Smooth muscle cell (in vitro differentiated cells): ENCODE measurements around the gene TSHZ2. TPM values are rescaled to one million over a fixed set of nuclear protein-coding genes. Genes with fewer than 3 reads are reported as not detected.
A peak's percentile ranks its signal among the peaks of the same experiment; 100 is the strongest.

Experiments
- DNase-seq: peaks from one replicate; lab custom pipeline; 2025; ENCODE audit not compliant: unreplicated experiment; lab: John Stamatoyannopoulos, UW
- H2AFZ ChIP-seq: fragments of 200-600 bp; sonication (generic); 2 replicates; pipeline ENCODE4 v1.6.0; 2016; ENCODE audit warnings: antibody characterized with exemption, low read depth, mild to moderate bottlenecking
- H3F3A ChIP-seq: fragments of 200-600 bp; sonication (generic); 2 replicates; pipeline ENCODE4 v1.6.0; 2017; ENCODE audit warnings: antibody characterized with exemption, low read depth
- H3K27ac ChIP-seq: fragments of 200-600 bp; sonication (generic); 2 replicates; pipeline ENCODE4 v1.5.1; 2016; ENCODE audit warnings: low read depth, mild to moderate bottlenecking
- H3K27me3 ChIP-seq: fragments of 200-600 bp; sonication (generic); 2 replicates; pipeline ENCODE4 v1.6.1; 2016; ENCODE audit warnings: low read depth, mild to moderate bottlenecking
- H3K36me3 ChIP-seq: fragments of 200-600 bp; sonication (generic); 2 replicates; pipeline ENCODE4 v1.5.1; 2016; ENCODE audit warnings: low read depth
- H3K4me1 ChIP-seq: fragments of 200-600 bp; sonication (generic); 2 replicates; pipeline ENCODE4 v1.5.1; 2016; ENCODE audit warnings: low read depth
- H3K4me2 ChIP-seq: fragments of 200-600 bp; sonication (generic); 2 replicates; pipeline ENCODE4 v1.6.0; 2016; ENCODE audit warnings: mild to moderate bottlenecking
- H3K4me3 ChIP-seq: fragments of 200-600 bp; sonication (generic); 2 replicates; pipeline ENCODE4 v1.5.1; 2016; ENCODE audit warnings: mild to moderate bottlenecking
- H3K79me2 ChIP-seq: fragments of 200-600 bp; sonication (generic); 2 replicates; pipeline ENCODE4 v1.6.0; 2016; ENCODE audit warnings: low read depth, mild to moderate bottlenecking
- H3K9ac ChIP-seq: fragments of 200-600 bp; sonication (generic); 2 replicates; pipeline ENCODE4 v1.6.0; 2016; ENCODE audit warnings: low read depth
- H3K9me3 ChIP-seq: fragments of 200-600 bp; sonication (generic); replicated peaks from 2 replicates; pipeline ENCODE4 v1.5.1; 2016; ENCODE audit warnings: low read depth
- H4K20me1 ChIP-seq: fragments of 200-600 bp; sonication (generic); 2 replicates; pipeline ENCODE4 v1.6.0; 2016; ENCODE audit warnings: low read depth
- CTCF ChIP-seq: fragments of 200-600 bp; sonication (generic); IDR thresholded peaks from 2 replicates; pipeline ENCODE4 v1.5.1; 2017; ENCODE audit warnings: borderline replicate concordance, mild to moderate bottlenecking, antibody characterized with exemption; ENCODE audit not compliant: insufficient read depth, poor library complexity, severe bottlenecking
- WGBS: methylation state at CpG from one replicate; pipeline ENCODE4 v1.1.7; 2016; ENCODE audit warnings: low lambda C conversion rate; 5-methylcytosine and 5-hydroxymethylcytosine counted together
- polyA plus RNA-seq: library from polyadenylated mRNA; unstranded; fragments of >200 nt; fragmentation: Nextera tagmentation; extraction: Ambion mirVana; gene quantifications from 2 replicates; pipeline ENCODE4 v1.2.1, GENCODE V29; 2016
- total RNA-seq: library from RNA; depleted of rRNA; stranded (reverse); fragments of >200 nt; gene quantifications from 2 replicates; pipeline ENCODE4 v1.2.3, GENCODE V29; 2014

TSHZ2 gene
- total and polyA plus RNA-seq, 2 experiments from 2014 or later, result 4.8 to 6.6 TPM

GRCh38 chr20:52975803-52976531, 3.8 kb downstream of the TSHZ2 start:
- H3K9me3 ChIP-seq, result no peaks in the 10 kb centered on the region
- DNase-seq, result no peak
- peaks cover 4% of the 10 kb centered on the region for H3K27me3 ChIP-seq
- no peak overlapping the region for H3K27ac ChIP-seq
- peaks cover 19% of the 10 kb centered on the region for H3K4me1 ChIP-seq
- H3K79me2 ChIP-seq, result peaks cover 46% of the 10 kb centered on the region
- 91% methylated on average over 3 of the region's 3 CpGs for WGBS
- H3K9ac ChIP-seq, result no peak overlapping the region
- no peaks in the 10 kb centered on the region for H4K20me1 ChIP-seq
- H3K4me3 ChIP-seq, result peak overlapping the region; percentile 96
- H3F3A ChIP-seq, result no peaks in the 10 kb centered on the region
- no peaks in the 10 kb centered on the region for H3K36me3 ChIP-seq
- peak overlapping the region; percentile 99 for H3K4me2 ChIP-seq
- no peak for TF ChIP-seq CTCF
- H2AFZ ChIP-seq, result no peak overlapping the region

- H3K4me3 ChIP-seq, result no peak overlapping the region
- H3K4me1 ChIP-seq, result peaks cover 15% of the 10 kb centered on the region
- no peak for DNase-seq
- no peaks in the 10 kb centered on the region for H3F3A ChIP-seq
- H3K27me3 ChIP-seq, result no peaks in the 10 kb centered on the region
- no peak overlapping the region for H3K27ac ChIP-seq
- no peak for TF ChIP-seq CTCF
- H3K36me3 ChIP-seq, result no peaks in the 10 kb centered on the region
- H3K4me2 ChIP-seq, result no peak overlapping the region
- no peak overlapping the region for H3K9ac ChIP-seq
- no peaks in the 10 kb centered on the region for H3K9me3 ChIP-seq
- no peaks in the 10 kb centered on the region for H4K20me1 ChIP-seq
- peaks cover 38% of the 10 kb centered on the region for H3K79me2 ChIP-seq
- 22% methylated on average over 2 of the region's 2 CpGs for WGBS
- no peak overlapping the region for H2AFZ ChIP-seq
Measured at GRCh38 chr20:52978851-52979250, 6.7 kb downstream of the TSHZ2 start.

- H3K4me3 ChIP-seq, result no peak overlapping the region
- no peak overlapping the region for H2AFZ ChIP-seq
- peaks cover 16% of the 10 kb centered on the region for H3K79me2 ChIP-seq
- no peak overlapping the region for H3K27ac ChIP-seq
- no peaks in the 10 kb centered on the region for H3K36me3 ChIP-seq
- H3F3A ChIP-seq, result no peaks in the 10 kb centered on the region
- no peaks in the 10 kb centered on the region for H3K9me3 ChIP-seq
- H3K27me3 ChIP-seq, result no peaks in the 10 kb centered on the region
- no peak for DNase-seq
- no peaks in the 10 kb centered on the region for H4K20me1 ChIP-seq
- H3K4me1 ChIP-seq, result peaks cover 11% of the 10 kb centered on the region
- no peak overlapping the region for H3K4me2 ChIP-seq
- 84% methylated on average over 8 of the region's 8 CpGs for WGBS
- no peak overlapping the region for H3K9ac ChIP-seq
- no peak for TF ChIP-seq CTCF
Measured at GRCh38 chr20:52981051-52981450, 8.9 kb downstream of the TSHZ2 start.
